ENCODE measurements around the gene CWF19L1.
"Not testable (repeated sequence)": the region's sequence is repeated elsewhere in the genome, so short reads cannot be mapped to it uniquely, and the experiment has no call there.

The CWF19L1 gene

DNA sequence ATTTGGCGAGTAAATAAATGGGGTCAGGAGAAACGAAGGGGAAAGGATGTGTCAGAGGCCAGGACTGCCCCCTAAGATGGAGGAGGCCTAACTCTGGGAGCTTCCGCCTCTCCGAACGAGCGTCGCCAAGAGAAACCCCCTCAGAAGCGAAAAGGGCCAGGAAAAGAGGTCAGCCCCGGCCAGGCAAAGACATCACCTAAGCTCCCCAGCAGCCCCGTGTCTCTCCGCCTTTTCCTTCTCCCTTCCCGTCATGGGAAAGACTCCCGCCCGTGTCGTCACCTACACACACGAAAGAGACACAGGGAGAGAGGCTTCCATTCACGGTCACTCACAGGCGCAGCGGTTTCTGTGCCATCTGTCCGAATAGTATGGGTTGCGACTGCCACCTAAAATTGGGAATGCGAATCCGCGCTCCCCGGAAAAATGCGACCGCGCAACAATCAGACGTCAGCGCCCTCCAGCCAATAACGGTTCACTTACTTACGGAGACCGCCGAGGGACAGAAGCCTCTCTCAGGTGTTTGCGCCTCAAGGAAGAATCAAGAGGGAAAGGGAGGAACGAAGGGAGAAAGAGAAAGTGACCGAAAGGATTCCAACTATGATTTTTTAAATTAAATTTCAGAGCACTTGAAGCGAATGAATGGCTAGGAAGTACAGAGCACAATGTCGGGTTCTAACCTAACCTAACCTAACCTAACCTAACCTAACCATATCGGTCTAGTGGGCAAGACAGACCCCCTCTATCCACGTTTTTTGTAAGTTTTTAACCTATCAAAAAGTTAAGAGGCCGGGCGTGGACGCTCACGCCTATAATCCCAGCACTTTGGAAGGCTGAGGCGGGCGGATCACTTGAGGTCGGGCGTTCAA, at the start of gene CWF19L1:
Gene CWF19L1 (minus strand): TSS at position 400 of the 866 bp plus-strand sequence. CDS start 45 bp downstream, at position 355.
- Histone ChIP-seq H3K36me3 (ENCODE audit: insufficient read depth, low read length) (no peaks in the 10 kb centered on the region), H3K4me1 (ENCODE audit: insufficient read depth, low read length) (peaks cover 11% of the 10 kb centered on the region), H3K4me3 (ENCODE audit: low read depth in 1 of 2, low read length in 2 of 2) (peak within 1 kb of the TSS; percentile 89 to 99), H3K27ac (ENCODE audit: low read depth, low read length) (peak within 1 kb of the TSS; percentile 94), H3K9ac (ENCODE audit: low read length) (peak within 1 kb of the TSS; percentile 95), H3K27me3 (ENCODE audit: control insufficient read depth in 1 of 2, insufficient read depth in 2 of 2, low read length in 2 of 2) (no peaks in the 10 kb centered on the region), H3K9me3 (ENCODE audit: low read length) (no peaks in the 10 kb centered on the region)

DNA sequence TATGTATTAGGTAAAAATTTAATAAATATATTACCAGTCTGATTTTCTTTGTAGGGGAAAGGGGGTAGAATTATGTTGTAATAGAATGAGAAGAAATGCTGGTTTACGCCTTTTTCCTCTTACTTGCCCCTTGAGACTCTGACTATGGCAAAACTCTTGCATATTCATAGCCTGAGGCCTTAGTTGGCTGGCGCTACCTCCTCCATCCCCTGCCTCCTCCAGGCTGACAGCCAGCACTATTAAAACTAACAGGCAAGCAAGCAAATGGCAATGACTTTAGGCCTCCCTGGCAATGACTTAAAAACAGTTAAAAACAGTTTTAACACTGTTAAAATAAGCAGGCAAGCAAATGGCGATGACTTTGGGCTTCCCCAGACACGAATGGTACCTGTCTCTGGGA, 48.2 kb upstream of the CWF19L1 start:
- Histone ChIP-seq H3K4me1 (ENCODE audit: insufficient read depth, low read length) (no peaks in the 10 kb centered on the region), H3K9me3 (ENCODE audit: low read length) (no peaks in the 10 kb centered on the region), H3K4me3 (ENCODE audit: low read depth in 1 of 2, low read length in 2 of 2) (no peak overlapping the region)

DNA sequence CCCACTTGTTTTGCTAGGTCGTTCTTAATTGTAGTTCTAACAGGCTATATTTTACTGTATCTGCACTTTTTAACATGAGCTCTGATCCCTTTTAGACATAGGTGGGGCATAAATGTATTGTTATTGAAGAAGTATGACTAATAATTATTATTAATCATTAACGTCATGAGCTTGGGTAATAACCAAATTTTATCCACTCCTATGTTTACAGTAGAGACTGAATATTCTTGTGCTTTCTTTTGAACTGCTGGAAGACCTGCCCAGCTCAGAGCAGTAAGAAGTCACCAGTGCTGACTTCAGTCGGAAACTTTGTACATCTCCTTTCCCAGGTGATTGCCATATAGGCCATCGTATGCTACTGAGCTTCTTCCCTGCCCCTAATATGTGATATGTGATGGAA, 43.9 kb upstream of the CWF19L1 start:
- H3K9ac ChIP-seq (ENCODE audit: low read length): no peak overlapping the region
- H3K4me3 ChIP-seq (ENCODE audit: low read depth in 1 of 2, low read length in 2 of 2): no peak overlapping the region
- no peaks in the 10 kb centered on the region for H3K4me1 ChIP-seq (ENCODE audit: insufficient read depth, low read length)
- no peaks in the 10 kb centered on the region for H3K27me3 ChIP-seq (ENCODE audit: control insufficient read depth in 1 of 2, insufficient read depth in 2 of 2, low read length in 2 of 2)
- H3K36me3 ChIP-seq (ENCODE audit: insufficient read depth, low read length): no peaks in the 10 kb centered on the region
- H3K9me3 ChIP-seq (ENCODE audit: low read length): no peaks in the 10 kb centered on the region
- no peak overlapping the region for H3K27ac ChIP-seq (ENCODE audit: low read depth, low read length)

More for the DNA sequence above, 48.2 kb upstream of the CWF19L1 start:
- Histone ChIP-seq H3K27ac (ENCODE audit: low read depth, low read length) (no peak overlapping the region), H3K27me3 (ENCODE audit: control insufficient read depth in 1 of 2, insufficient read depth in 2 of 2, low read length in 2 of 2) (no peaks in the 10 kb centered on the region), H3K36me3 (ENCODE audit: insufficient read depth, low read length) (no peaks in the 10 kb centered on the region), H3K9ac (ENCODE audit: low read length) (no peak overlapping the region)

DNA sequence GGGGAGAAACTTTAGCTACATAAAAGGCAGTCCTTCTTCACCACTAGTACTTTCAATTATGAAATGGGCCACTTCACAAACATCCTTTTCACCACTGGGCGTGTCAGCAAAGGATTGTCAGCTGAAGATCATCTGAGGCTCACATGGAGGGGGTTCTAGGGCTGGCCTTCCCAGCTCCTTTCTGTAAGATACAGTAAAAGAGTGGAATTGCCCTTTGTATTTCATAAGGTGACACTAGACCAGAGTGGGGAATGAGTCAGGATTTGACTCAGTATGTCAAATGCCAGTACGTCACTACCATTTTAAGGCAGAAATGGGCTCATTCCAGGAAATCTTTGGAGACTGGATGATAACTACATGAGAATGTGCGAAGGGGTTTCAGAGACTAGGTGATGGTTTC, 40.2 kb upstream of the CWF19L1 start:
- Histone ChIP-seq H3K27ac (ENCODE audit: low read depth, low read length) (no peak overlapping the region), H3K36me3 (ENCODE audit: insufficient read depth, low read length) (no peaks in the 10 kb centered on the region), H3K4me3 (ENCODE audit: low read depth in 1 of 2, low read length in 2 of 2) (no peak overlapping the region), H3K9me3 (ENCODE audit: low read length) (no peaks in the 10 kb centered on the region), H3K27me3 (ENCODE audit: control insufficient read depth in 1 of 2, insufficient read depth in 2 of 2, low read length in 2 of 2) (no peaks in the 10 kb centered on the region), H3K9ac (ENCODE audit: low read length) (no peak overlapping the region), H3K4me1 (ENCODE audit: insufficient read depth, low read length) (no peaks in the 10 kb centered on the region)

GRCh38 chr10:100306861-100307260, 39.4 kb upstream of the CWF19L1 start:
- Histone ChIP-seq H3K4me3 (ENCODE audit: low read depth in 1 of 2, low read length in 2 of 2) (no peak overlapping the region), H3K27ac (ENCODE audit: low read depth, low read length) (no peak overlapping the region), H3K27me3 (ENCODE audit: control insufficient read depth in 1 of 2, insufficient read depth in 2 of 2, low read length in 2 of 2) (no peaks in the 10 kb centered on the region), H3K4me1 (ENCODE audit: insufficient read depth, low read length) (no peaks in the 10 kb centered on the region), H3K9ac (ENCODE audit: low read length) (no peak overlapping the region), H3K9me3 (ENCODE audit: low read length) (no peaks in the 10 kb centered on the region), H3K36me3 (ENCODE audit: insufficient read depth, low read length) (no peaks in the 10 kb centered on the region)

- Histone ChIP-seq H3K27me3 (ENCODE audit: control insufficient read depth in 1 of 2, insufficient read depth in 2 of 2, low read length in 2 of 2) (no peaks in the 10 kb centered on the region), H3K9me3 (ENCODE audit: low read length) (no peaks in the 10 kb centered on the region), H3K9ac (ENCODE audit: low read length) (no peak overlapping the region), H3K27ac (ENCODE audit: low read depth, low read length) (no peak overlapping the region), H3K4me3 (ENCODE audit: low read depth in 1 of 2, low read length in 2 of 2) (no peak overlapping the region), H3K4me1 (ENCODE audit: insufficient read depth, low read length) (no peaks in the 10 kb centered on the region), H3K36me3 (ENCODE audit: insufficient read depth, low read length) (no peaks in the 10 kb centered on the region)
Observed at GRCh38 chr10:100304414-100304813, 37.0 kb upstream of the CWF19L1 start.

GRCh38 chr10:100303724-100304319, 36.4 kb upstream of the CWF19L1 start:
- no peak overlapping the region for H3K9ac ChIP-seq (ENCODE audit: low read length)

GRCh38 chr10:100301123-100301522, 33.7 kb upstream of the CWF19L1 start:
- not testable (repeated sequence) for H3K9ac ChIP-seq (ENCODE audit: low read length); H3K36me3 ChIP-seq (ENCODE audit: insufficient read depth, low read length); H3K9me3 ChIP-seq (ENCODE audit: low read length); H3K27ac ChIP-seq (ENCODE audit: low read depth, low read length); H3K4me1 ChIP-seq (ENCODE audit: insufficient read depth, low read length); H3K4me3 ChIP-seq (ENCODE audit: low read depth in 1 of 2, low read length in 2 of 2); H3K27me3 ChIP-seq (ENCODE audit: control insufficient read depth in 1 of 2, insufficient read depth in 2 of 2, low read length in 2 of 2)

More at GRCh38 chr10:100303724-100304319, 36.4 kb upstream of the CWF19L1 start:
- Histone ChIP-seq H3K4me3 (ENCODE audit: low read depth in 1 of 2, low read length in 2 of 2) (no peak overlapping the region), H3K27ac (ENCODE audit: low read depth, low read length) (no peak overlapping the region), H3K4me1 (ENCODE audit: insufficient read depth, low read length) (no peaks in the 10 kb centered on the region), H3K36me3 (ENCODE audit: insufficient read depth, low read length) (no peaks in the 10 kb centered on the region), H3K27me3 (ENCODE audit: control insufficient read depth in 1 of 2, insufficient read depth in 2 of 2, low read length in 2 of 2) (no peaks in the 10 kb centered on the region), H3K9me3 (ENCODE audit: low read length) (no peaks in the 10 kb centered on the region)

- H3K27me3 ChIP-seq (ENCODE audit: control insufficient read depth in 1 of 2, insufficient read depth in 2 of 2, low read length in 2 of 2): no peaks in the 10 kb centered on the region
Observed at GRCh38 chr10:100297242-100297641, 29.8 kb upstream of the CWF19L1 start.

DNA sequence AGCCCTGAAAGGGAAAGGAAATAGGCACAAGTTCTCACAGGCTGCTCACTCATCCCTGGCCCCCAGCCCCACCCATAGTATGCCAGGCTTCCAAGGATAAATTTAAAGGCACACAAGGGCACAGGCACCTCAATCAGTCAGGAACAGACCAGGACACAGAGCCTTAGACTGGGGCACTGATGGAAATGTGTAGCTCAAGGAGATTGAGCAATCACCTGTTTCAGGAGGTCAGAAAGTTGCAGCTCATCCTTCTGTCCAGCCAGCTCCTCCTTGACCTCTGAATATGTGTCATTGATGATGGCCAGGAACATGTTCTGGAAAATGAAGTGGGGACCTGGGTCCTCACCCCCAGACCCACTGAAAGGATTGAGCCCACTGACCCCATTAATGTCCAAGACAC, 25.6 kb upstream of the CWF19L1 start:
- Histone ChIP-seq H3K36me3 (ENCODE audit: insufficient read depth, low read length) (no peaks in the 10 kb centered on the region), H3K4me1 (ENCODE audit: insufficient read depth, low read length) (no peaks in the 10 kb centered on the region), H3K9me3 (ENCODE audit: low read length) (no peaks in the 10 kb centered on the region), H3K4me3 (ENCODE audit: low read depth in 1 of 2, low read length in 2 of 2) (no peak overlapping the region), H3K27me3 (ENCODE audit: control insufficient read depth in 1 of 2, insufficient read depth in 2 of 2, low read length in 2 of 2) (no peaks in the 10 kb centered on the region), H3K9ac (ENCODE audit: low read length) (no peak overlapping the region), H3K27ac (ENCODE audit: low read depth, low read length) (no peak overlapping the region)

More at GRCh38 chr10:100297242-100297641, 29.8 kb upstream of the CWF19L1 start:
- H3K4me3 ChIP-seq (ENCODE audit: low read depth in 1 of 2, low read length in 2 of 2): no peak overlapping the region
- no peak overlapping the region for H3K9ac ChIP-seq (ENCODE audit: low read length)
- H3K36me3 ChIP-seq (ENCODE audit: insufficient read depth, low read length): no peaks in the 10 kb centered on the region
- H3K9me3 ChIP-seq (ENCODE audit: low read length): no peaks in the 10 kb centered on the region
- no peak overlapping the region for H3K27ac ChIP-seq (ENCODE audit: low read depth, low read length)
- no peaks in the 10 kb centered on the region for H3K4me1 ChIP-seq (ENCODE audit: insufficient read depth, low read length)

GRCh38 chr10:100292300-100292699, 24.9 kb upstream of the CWF19L1 start:
- not testable (repeated sequence) for H3K36me3 ChIP-seq (ENCODE audit: insufficient read depth, low read length); H3K9me3 ChIP-seq (ENCODE audit: low read length); H3K27ac ChIP-seq (ENCODE audit: low read depth, low read length); H3K4me3 ChIP-seq (ENCODE audit: low read depth in 1 of 2, low read length in 2 of 2); H3K27me3 ChIP-seq (ENCODE audit: control insufficient read depth in 1 of 2, insufficient read depth in 2 of 2, low read length in 2 of 2); H3K4me1 ChIP-seq (ENCODE audit: insufficient read depth, low read length); H3K9ac ChIP-seq (ENCODE audit: low read length)
